Transverse colon (tissue), 4 donors: ENCODE results near the gene GPR18. TPM values are rescaled to one million over a fixed set of nuclear protein-coding genes. Genes with fewer than 3 reads are reported as not detected.
A peak's percentile ranks its signal among the peaks of the same experiment; 100 is the strongest.

Source experiments
- DNase-seq: peaks from one replicate; pipeline ENCODE4 v3.0.0-alpha.2; 2019
- H3K27ac ChIP-seq, 4 donors: fragments of 200-600 bp; sonication (generic); 2 replicates each; pipeline ENCODE4 v1.5.1; 2016 to 2018; ENCODE audit warnings: inconsistent platforms in 4 of 4
- H3K27me3 ChIP-seq: fragments of 200-600 bp; sonication (generic); 2 replicates; pipeline ENCODE4 v1.5.1; 2017; ENCODE audit warnings: inconsistent platforms
- H3K36me3 ChIP-seq, 4 donors: fragments of 200-600 bp; sonication (generic); 2 replicates each; pipeline ENCODE4 v1.5.1; 2017 to 2019; ENCODE audit warnings: inconsistent platforms in 4 of 4
- H3K4me1 ChIP-seq, 4 donors: fragments of 200-600 bp; sonication (generic); 2 replicates each; pipeline ENCODE4 v1.5.1; 2017 to 2020; ENCODE audit warnings: inconsistent platforms in 4 of 4
- H3K4me3 ChIP-seq, 4 donors: fragments of 200-600 bp; sonication (generic); 1 replicate in 1 of 4; 2 replicates in 3 of 4; pipeline versions ENCODE4 v1.5.1 to v1.6.1; 2017 to 2019; ENCODE audit warnings: inconsistent platforms in 4 of 4
- H3K9me3 ChIP-seq, 2 donors: fragments of 200-600 bp; sonication (generic); 2 replicates each; pipeline ENCODE4 v1.5.1; 2017 to 2019; ENCODE audit warnings: inconsistent platforms in 2 of 2
- EP300 ChIP-seq: sonication (generic); formaldehyde crosslinking; IDR thresholded peaks from one replicate; pipeline ENCODE4 v1.6.1; 2017; ENCODE audit warnings: antibody characterized with exemption, low read depth
- POLR2A ChIP-seq: fragments of 450-650 bp; IDR thresholded peaks from one replicate; pipeline ENCODE4 v1.6.1; 2016; ENCODE audit warnings: antibody characterized with exemption, mild to moderate bottlenecking, moderate library complexity
- POLR2AphosphoS5 ChIP-seq, 3 donors: sonication (generic); formaldehyde crosslinking; IDR thresholded peaks; one replicate each; pipeline ENCODE4 v1.6.1; 2016; ENCODE audit warnings: antibody characterized with exemption in 3 of 3
- WGBS, 2 donors: methylation state at CpG; one replicate each; pipeline ENCODE4 v1.1.5; 2018; ENCODE audit warnings: low coverage in 1 of 2; 5-methylcytosine and 5-hydroxymethylcytosine counted together
- in situ Hi-C, 4 donors: fragments of 200-750 bp; cut with MboI; loops; one replicate each; pipeline versions ENCODE4 v1.15.0 to v1.15.1; 2017; ENCODE audit warnings: low sequenced_read_pairs in 3 of 4, low pct_ligation_motif_present in 1 of 4, low pct_unique_long_range_greater_than_20kb in 1 of 4
- intact Hi-C: fragments of 100-400 bp; cut with DNase I; formaldehyde crosslinking; loops from one replicate; pipeline ENCODE4 v1.15.1; 2023; ENCODE audit warnings: low total_unique reads
- total RNA-seq, 4 donors: library from RNA; depleted of rRNA; stranded (reverse); fragments of >200 nt; gene quantifications; one replicate each; pipeline ENCODE4 v1.1.0, GENCODE V29; 2016
- TF ChIP-seq, protein P1 (sequence below), 5 experiments: fragments of 200-600 bp in 3 of 5; fragments of 450-650 bp in 2 of 5; sonication (generic) in 3 of 5; IDR thresholded peaks; 1 replicate in 2 of 5; 2 replicates in 3 of 5; pipeline ENCODE4 v1.5.1; 2016 to 2017; ENCODE audit warnings: antibody characterized with exemption in 5 of 5, inconsistent platforms in 3 of 5, mild to moderate bottlenecking in 2 of 5, moderate library complexity in 1 of 5

GPR18 gene
- total RNA-seq, 4 donors from 2014 or later = 0.41 to 0.48 TPM; not detected in 2

DNA sequence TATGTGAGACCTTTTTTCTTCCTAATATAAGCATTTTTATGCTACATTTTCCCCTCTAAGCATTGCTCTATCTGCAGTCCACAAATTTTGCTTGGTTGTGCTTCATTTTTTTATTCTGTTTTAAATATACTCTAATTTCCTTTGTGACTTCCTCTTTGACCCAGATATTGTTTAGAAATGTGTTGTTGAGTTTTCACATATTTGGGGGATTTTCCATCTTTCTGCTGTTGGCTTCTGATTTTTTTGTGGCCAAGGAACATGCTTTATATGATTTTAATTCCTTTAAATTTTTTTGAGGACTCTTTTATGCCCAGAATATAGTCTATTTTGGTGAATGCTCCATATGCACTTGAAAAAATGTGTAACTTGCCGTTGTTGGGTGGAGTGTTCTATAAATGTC lies 34.6 kb downstream of the GPR18 start:
- TF ChIP-seq EP300 (no peak), POLR2A (no peak), POLR2AphosphoS5 (IDR thresholded peaks at IDR 0.05) (no peak)
- TF ChIP-seq, protein P1, sequence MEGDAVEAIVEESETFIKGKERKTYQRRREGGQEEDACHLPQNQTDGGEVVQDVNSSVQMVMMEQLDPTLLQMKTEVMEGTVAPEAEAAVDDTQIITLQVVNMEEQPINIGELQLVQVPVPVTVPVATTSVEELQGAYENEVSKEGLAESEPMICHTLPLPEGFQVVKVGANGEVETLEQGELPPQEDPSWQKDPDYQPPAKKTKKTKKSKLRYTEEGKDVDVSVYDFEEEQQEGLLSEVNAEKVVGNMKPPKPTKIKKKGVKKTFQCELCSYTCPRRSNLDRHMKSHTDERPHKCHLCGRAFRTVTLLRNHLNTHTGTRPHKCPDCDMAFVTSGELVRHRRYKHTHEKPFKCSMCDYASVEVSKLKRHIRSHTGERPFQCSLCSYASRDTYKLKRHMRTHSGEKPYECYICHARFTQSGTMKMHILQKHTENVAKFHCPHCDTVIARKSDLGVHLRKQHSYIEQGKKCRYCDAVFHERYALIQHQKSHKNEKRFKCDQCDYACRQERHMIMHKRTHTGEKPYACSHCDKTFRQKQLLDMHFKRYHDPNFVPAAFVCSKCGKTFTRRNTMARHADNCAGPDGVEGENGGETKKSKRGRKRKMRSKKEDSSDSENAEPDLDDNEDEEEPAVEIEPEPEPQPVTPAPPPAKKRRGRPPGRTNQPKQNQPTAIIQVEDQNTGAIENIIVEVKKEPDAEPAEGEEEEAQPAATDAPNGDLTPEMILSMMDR (IDR thresholded peaks at IDR 0.05) = no peak
- Histone ChIP-seq H3K36me3 (no peaks in the 10 kb centered on the region), H3K9me3 (no peaks in the 10 kb centered on the region), H3K4me3 (no peak overlapping the region), H3K4me1 (peaks cover 6 to 57% (median 8%) of the 10 kb centered on the region in 4 donors), H3K27me3 (no peaks in the 10 kb centered on the region), H3K27ac (peak overlapping the region in 1 of 4 donors; percentile 11)
- in situ Hi-C loops = no loop called here
- no peak for DNase-seq
- 48 to 54% methylated on average over 1 of the region's 1 CpG for WGBS, 2 donors
- intact Hi-C loops = loop anchor here (5.0 kb wide), 1 partner anchor 39 kb away; no protein-coding TSS in a partner anchor

DNA sequence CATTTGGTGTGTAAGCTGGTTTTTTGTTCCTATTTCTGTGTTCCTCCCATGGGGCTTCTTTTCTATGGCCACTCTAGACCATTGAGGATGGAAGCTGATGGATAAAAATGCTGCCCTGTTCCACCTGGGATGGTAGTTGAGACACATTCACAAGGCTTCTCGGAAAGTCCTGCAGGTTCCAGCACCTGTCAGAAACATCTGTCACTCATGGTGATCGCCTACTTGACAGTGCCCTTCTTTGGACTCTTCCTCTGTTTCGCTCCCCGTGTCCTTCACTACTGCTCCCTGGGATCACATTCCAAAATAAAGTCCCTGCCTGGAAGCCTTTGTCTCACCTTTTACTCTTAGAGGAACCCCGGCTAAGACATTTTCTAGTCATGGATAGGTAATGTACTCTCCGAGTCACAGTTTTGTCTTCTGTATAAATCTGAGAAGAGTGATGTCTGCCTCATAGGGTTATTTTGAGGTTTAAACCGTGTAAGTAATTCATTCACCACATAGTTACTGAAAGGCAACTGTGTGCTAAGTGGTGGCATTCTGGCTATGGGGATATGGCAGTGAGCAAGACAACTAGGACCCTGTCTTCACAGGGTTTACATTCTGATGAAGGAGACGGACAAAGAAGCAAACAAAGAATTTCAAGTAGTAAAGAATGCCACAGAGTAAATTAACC lies 36.5 kb downstream of the GPR18 start:
- intact Hi-C loops (loop anchor here (5.0 kb wide), 1 partner anchor 41 kb away; no protein-coding TSS in a partner anchor), in situ Hi-C loops (no loop called here)
- peaks cover 11 to 59% (median 16%) of the 10 kb centered on the region in 4 donors for H3K4me1 ChIP-seq
- no peaks in the 10 kb centered on the region for H3K36me3 ChIP-seq
- H3K9me3 ChIP-seq = no peaks in the 10 kb centered on the region
- WGBS, 2 donors = 92 to 97% methylated on average over 5 to 8 of the region's 8 CpGs
- no peaks in the 10 kb centered on the region for H3K27me3 ChIP-seq
- no peak overlapping the region for H3K4me3 ChIP-seq
- H3K27ac ChIP-seq = no peak overlapping the region
- no peak for DNase-seq
- TF ChIP-seq POLR2AphosphoS5 (IDR thresholded peaks at IDR 0.05) (no peak), POLR2A (no peak), EP300 (no peak)
- TF ChIP-seq, protein P1 (IDR thresholded peaks at IDR 0.05) = no peak

DNA sequence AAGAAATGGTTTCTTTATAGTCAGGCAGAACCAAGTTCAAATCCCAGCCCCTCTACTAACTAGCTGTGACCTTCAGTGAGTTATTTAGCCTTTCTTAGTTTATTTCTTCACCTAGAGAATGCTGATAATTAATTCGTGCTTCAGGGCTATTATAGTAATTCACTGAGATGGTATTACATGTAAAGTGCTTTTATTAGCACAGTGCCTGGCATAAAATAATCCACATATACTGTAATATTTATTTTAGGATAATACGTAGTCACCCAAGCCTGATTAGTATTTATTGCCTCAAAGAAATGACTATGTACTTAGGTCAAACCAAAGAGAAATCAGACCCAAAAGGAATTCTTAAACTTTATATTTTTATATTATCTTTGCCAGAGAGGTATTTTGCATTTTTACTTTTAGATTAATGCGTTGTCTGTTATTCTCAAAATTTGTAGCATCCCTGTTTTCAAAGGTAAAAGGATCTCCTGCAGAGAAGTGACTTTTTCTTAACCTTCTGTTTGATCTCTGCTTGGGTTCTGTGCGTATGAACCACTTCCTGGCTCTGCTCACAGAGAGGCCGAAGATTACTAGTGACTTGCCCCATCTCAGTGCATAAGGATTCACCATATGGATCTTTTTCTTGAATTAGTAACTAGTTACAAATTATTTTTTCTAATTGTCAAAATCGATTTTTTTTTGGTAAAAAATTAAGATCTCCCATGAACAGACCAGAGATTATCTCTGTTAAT lies 37.8 kb downstream of the GPR18 start:
- H3K36me3 ChIP-seq = no peaks in the 10 kb centered on the region
- H3K27me3 ChIP-seq = no peaks in the 10 kb centered on the region
- no peak for DNase-seq
- H3K4me1 ChIP-seq = peaks cover 11 to 50% (median 16%) of the 10 kb centered on the region in 4 donors
- no peak overlapping the region for H3K4me3 ChIP-seq
- intact Hi-C loops (loop anchor here (5.0 kb wide), 1 partner anchor 42 kb away; no protein-coding TSS in a partner anchor), in situ Hi-C loops (no loop called here)
- no peaks in the 10 kb centered on the region for H3K9me3 ChIP-seq
- TF ChIP-seq POLR2AphosphoS5 (IDR thresholded peaks at IDR 0.05) (no peak), EP300 (no peak), POLR2A (no peak)
- TF ChIP-seq, protein P1 (IDR thresholded peaks at IDR 0.05) = no peak
- H3K27ac ChIP-seq = no peak overlapping the region
- 61 to 66% methylated on average over 6 of the region's 6 CpGs for WGBS, 2 donors

DNA sequence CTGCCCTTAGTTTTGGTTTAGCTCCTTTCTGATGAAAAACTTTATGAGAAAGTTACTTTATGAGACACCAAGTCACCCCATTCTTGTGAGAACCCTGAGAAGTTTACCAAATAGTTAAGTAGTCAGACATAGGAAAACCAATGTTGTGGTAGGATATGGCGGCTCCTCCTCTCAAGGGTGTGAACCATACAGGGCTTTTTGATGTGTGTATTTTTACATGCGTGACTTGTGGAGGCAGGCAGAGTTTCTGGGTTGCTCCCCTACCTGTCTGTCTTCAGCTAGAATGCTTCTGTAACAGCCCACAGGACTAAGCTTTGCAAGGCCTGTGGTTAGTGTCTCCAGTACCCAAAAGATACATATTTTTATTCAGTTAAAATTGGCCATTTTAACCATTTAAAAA lies 39.2 kb downstream of the GPR18 start:
- H3K4me1 ChIP-seq = peaks cover 9 to 49% (median 16%) of the 10 kb centered on the region in 4 donors
- H3K4me3 ChIP-seq = no peak overlapping the region
- H3K27ac ChIP-seq = peak overlapping the region in 2 of 4 donors; percentile 7 to 13
- intact Hi-C loops = no loop called here
- no peaks in the 10 kb centered on the region for H3K9me3 ChIP-seq
- DNase-seq = peak; percentile 25
- H3K36me3 ChIP-seq = no peaks in the 10 kb centered on the region
- no peaks in the 10 kb centered on the region for H3K27me3 ChIP-seq
- TF ChIP-seq POLR2A (no peak), POLR2AphosphoS5 (IDR thresholded peaks at IDR 0.05) (no peak), EP300 (no peak)
- TF ChIP-seq, protein P1 (IDR thresholded peaks at IDR 0.05) = no peak
- in situ Hi-C loops = no loop called here
- 84 to 92% methylated on average over 2 of the region's 2 CpGs for WGBS, 2 donors
